Chondrocyte (in vitro differentiated cells): ENCODE data around the gene APOOL. TPM values are rescaled to one million over a fixed set of nuclear protein-coding genes. Genes with fewer than 3 reads are reported as not detected.

ENCODE experiments used
- DNase-seq: peaks from one replicate; pipeline ENCODE4 v3.0.0; 2021; ENCODE audit warnings: mixed read lengths, low spot score
- H3K27ac Mint-ChIP-seq: one replicate; pipeline ENCODE4 v1.8.0; 2021; ENCODE audit warnings: mild to moderate bottlenecking, moderate library complexity, mixed read lengths; ENCODE audit not compliant: unreplicated experiment
- H3K27me3 Mint-ChIP-seq: 2 replicates; pipeline ENCODE4 v1.8.0; 2021; ENCODE audit warnings: low read depth, mixed read lengths
- H3K36me3 Mint-ChIP-seq: 2 replicates; pipeline ENCODE4 v1.8.0; 2021; ENCODE audit warnings: low read depth, mixed read lengths
- H3K4me1 Mint-ChIP-seq: 2 replicates; pipeline ENCODE4 v1.8.0; 2021; ENCODE audit warnings: low read depth, mild to moderate bottlenecking, mixed read lengths
- H3K4me3 Mint-ChIP-seq: one replicate; pipeline ENCODE4 v1.8.0; 2021; ENCODE audit warnings: mild to moderate bottlenecking, moderate library complexity, mixed read lengths; ENCODE audit not compliant: unreplicated experiment
- H3K9me3 Mint-ChIP-seq: 2 replicates; pipeline ENCODE4 v1.8.0; 2021; ENCODE audit warnings: low read depth, mixed read lengths
- total RNA-seq: library from RNA; stranded (reverse); gene quantifications from 3 replicates; pipeline ENCODE4 v1.2.1, GENCODE V29; 2021
- TF ChIP-seq, protein P1 (sequence below): fragments of 200-600 bp; sonication (generic); IDR thresholded peaks from 2 replicates; pipeline ENCODE4 v1.5.0; 2021; ENCODE audit warnings: antibody characterized with exemption, mild to moderate bottlenecking, moderate library complexity

The APOOL gene
- total RNA-seq, 1 donor from 2014 or later, result 23.6 TPM

DNA sequence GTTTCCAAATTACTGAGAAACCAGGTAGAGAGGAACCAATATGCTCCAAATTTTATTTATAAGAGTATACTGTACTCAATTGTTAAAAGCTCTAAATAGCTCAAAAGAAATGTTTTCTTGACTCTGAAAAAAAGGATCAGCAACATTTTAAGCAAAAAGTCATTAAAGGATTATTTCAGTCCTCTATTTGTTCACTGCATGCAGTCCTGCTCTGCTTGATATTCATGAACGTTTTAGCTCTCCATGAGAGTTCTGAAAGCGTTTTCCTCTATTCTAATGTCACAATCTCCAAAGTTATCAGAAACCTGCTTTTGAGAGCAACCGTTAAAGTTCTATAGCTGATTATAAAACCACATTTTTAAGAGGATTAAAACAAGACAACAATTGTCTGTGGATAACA, 110.5 kb downstream of the APOOL start:
- Mint-ChIP-seq H3K4me1 (no peaks in the 10 kb centered on the region), H3K27me3 (peaks cover 7% of the 10 kb centered on the region), H3K27ac (no peak overlapping the region), H3K9me3 (no peaks in the 10 kb centered on the region), H3K36me3 (no peaks in the 10 kb centered on the region), H3K4me3 (no peak overlapping the region)
- TF ChIP-seq, protein P1, sequence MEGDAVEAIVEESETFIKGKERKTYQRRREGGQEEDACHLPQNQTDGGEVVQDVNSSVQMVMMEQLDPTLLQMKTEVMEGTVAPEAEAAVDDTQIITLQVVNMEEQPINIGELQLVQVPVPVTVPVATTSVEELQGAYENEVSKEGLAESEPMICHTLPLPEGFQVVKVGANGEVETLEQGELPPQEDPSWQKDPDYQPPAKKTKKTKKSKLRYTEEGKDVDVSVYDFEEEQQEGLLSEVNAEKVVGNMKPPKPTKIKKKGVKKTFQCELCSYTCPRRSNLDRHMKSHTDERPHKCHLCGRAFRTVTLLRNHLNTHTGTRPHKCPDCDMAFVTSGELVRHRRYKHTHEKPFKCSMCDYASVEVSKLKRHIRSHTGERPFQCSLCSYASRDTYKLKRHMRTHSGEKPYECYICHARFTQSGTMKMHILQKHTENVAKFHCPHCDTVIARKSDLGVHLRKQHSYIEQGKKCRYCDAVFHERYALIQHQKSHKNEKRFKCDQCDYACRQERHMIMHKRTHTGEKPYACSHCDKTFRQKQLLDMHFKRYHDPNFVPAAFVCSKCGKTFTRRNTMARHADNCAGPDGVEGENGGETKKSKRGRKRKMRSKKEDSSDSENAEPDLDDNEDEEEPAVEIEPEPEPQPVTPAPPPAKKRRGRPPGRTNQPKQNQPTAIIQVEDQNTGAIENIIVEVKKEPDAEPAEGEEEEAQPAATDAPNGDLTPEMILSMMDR, result no peak
- no peak for DNase-seq

DNA sequence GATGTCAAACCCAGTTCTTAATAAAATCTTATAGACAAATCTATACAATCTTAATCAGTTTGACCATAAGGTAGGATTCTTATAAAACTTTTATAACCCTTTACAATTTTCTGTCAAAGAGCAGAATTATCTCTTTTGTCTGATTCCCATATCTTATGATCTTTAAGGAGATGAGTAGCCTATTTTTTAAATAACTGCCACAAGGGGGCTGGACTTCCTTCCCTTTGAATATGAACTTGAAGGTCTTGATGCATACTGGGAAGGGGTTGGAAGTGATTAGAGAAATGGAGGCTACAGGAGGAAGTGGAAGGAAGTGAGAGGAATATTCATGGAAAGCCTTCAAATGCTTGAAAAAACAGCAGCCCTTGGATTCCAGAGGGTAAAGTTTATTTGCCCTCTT, 111.1 kb downstream of the APOOL start:
- H3K9me3 Mint-ChIP-seq, result no peaks in the 10 kb centered on the region
- H3K27ac Mint-ChIP-seq, result no peak overlapping the region
- H3K4me3 Mint-ChIP-seq, result no peak overlapping the region
- TF ChIP-seq, protein P1, result peak; percentile 46
- no peak for DNase-seq
- H3K4me1 Mint-ChIP-seq, result no peaks in the 10 kb centered on the region
- H3K36me3 Mint-ChIP-seq, result no peaks in the 10 kb centered on the region
- peaks cover 7% of the 10 kb centered on the region for H3K27me3 Mint-ChIP-seq

DNA sequence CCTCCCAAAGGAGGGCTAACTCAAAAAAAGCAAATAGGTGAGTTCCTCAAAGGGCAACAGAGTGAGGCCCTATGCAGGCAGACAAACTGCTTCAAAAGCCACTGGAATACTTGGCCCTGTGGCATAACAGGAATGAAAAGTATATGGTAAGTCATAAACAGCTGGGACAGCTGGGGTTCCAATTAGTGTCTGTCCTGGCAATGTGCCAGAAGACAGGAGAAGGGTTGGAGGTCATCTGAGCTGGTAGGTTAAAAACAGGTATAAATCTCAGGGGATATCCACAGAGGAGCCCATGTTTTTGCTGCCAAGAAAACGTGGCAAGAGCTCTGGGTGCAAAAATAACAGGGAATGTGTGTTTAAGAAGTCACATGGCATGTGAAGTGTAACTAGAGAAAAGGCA, 111.6 kb downstream of the APOOL start:
- TF ChIP-seq, protein P1, result no peak
- Mint-ChIP-seq H3K4me3 (no peak overlapping the region), H3K27me3 (peaks cover 9% of the 10 kb centered on the region), H3K9me3 (no peaks in the 10 kb centered on the region), H3K36me3 (no peaks in the 10 kb centered on the region), H3K27ac (no peak overlapping the region), H3K4me1 (no peaks in the 10 kb centered on the region)
- DNase-seq, result no peak

DNA sequence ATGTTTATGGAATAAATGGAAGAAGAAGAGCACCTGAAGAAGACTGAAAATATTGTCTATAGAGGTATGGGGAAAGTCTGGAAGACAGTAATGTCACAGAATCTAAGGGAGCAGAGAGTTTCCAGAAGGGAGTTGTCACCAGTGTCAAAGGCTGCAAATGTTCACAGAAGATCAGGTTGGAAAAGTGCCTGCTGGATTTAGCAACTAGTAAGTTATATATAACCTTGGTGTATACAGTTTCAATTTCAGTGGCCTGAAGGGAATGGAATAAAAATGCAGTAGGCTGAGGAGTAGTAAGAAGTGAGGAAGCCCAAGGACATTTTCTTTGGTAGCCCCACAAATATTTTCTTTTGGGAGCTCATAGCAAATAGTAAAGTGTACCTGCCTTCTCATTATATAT, 132.7 kb downstream of the APOOL start:
- no peak for DNase-seq
- TF ChIP-seq, protein P1, result no peak
- Mint-ChIP-seq H3K9me3 (peaks cover 6% of the 10 kb centered on the region), H3K27me3 (no peaks in the 10 kb centered on the region), H3K36me3 (no peaks in the 10 kb centered on the region), H3K27ac (no peak overlapping the region), H3K4me3 (no peak overlapping the region), H3K4me1 (no peaks in the 10 kb centered on the region)

DNA sequence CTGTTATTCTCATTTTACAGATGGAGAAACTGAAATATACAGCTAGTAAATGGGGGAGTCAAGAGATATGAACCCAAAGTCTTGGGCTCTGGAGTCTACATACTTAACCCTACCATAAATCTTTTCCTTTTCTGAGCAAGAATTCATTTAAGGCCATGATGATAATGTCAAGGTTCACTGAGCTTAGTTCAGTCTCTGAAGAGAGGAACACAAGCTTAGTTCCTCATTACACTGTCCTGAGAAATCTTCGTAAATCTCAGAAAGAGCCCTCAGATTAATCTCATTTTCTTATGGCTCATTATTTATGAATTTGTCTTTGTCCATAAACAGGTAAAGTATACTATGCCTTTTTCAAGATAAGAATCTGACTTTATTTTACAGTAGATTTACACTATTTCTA, 135.7 kb downstream of the APOOL start:
- TF ChIP-seq, protein P1, result no peak
- no peaks in the 10 kb centered on the region for H3K4me1 Mint-ChIP-seq
- H3K9me3 Mint-ChIP-seq, result no peaks in the 10 kb centered on the region
- H3K27ac Mint-ChIP-seq, result no peak overlapping the region
- H3K4me3 Mint-ChIP-seq, result no peak overlapping the region
- no peaks in the 10 kb centered on the region for H3K36me3 Mint-ChIP-seq
- no peak for DNase-seq
- no peaks in the 10 kb centered on the region for H3K27me3 Mint-ChIP-seq
